OCI-LY1 (cell line): ENCODE results near the gene PTCH1.

Source experiments
- H2AFZ ChIP-seq: fragments of 200-600 bp; sonication (generic), shearing (Covaris generic); 2 replicates; pipeline ENCODE4 v1.6.0; 2014; ENCODE audit warnings: antibody characterized with exemption, mild to moderate bottlenecking, low read length
- H3F3A ChIP-seq: fragments of 200-600 bp; sonication (generic), shearing (Covaris generic); 2 replicates; pipeline ENCODE4 v1.6.0; 2014; ENCODE audit warnings: mild to moderate bottlenecking, antibody characterized with exemption, low read length, moderate library complexity; ENCODE audit not compliant: insufficient read depth
- H3K27ac ChIP-seq: fragments of 200-600 bp; sonication (generic); 2 replicates; pipeline ENCODE4 v1.5.1; 2014; ENCODE audit warnings: low read length, mixed run types, mild to moderate bottlenecking, low read depth; ENCODE audit not compliant: poor library complexity, severe bottlenecking
- H3K27me3 ChIP-seq: fragments of 200-600 bp; sonication (generic); 2 replicates; pipeline ENCODE4 v1.6.0; 2014; ENCODE audit warnings: antibody characterized with exemption, mild to moderate bottlenecking, low read length, moderate library complexity; ENCODE audit not compliant: insufficient read depth
- H3K36me3 ChIP-seq: fragments of 200-600 bp; sonication (generic); 2 replicates; pipeline ENCODE4 v1.6.1; 2014; ENCODE audit warnings: mild to moderate bottlenecking, antibody characterized with exemption, low read length, moderate library complexity, mixed read lengths; ENCODE audit not compliant: insufficient read depth
- H3K4me1 ChIP-seq: fragments of 200-600 bp; sonication (generic); 2 replicates; pipeline ENCODE4 v1.5.1; 2014; ENCODE audit warnings: mild to moderate bottlenecking, low read length, moderate library complexity; ENCODE audit not compliant: insufficient read depth, severe bottlenecking
- H3K4me2 ChIP-seq: fragments of 200-600 bp; sonication (generic), shearing (Covaris generic); 2 replicates; pipeline ENCODE4 v1.6.1; 2014; ENCODE audit warnings: low read length
- H3K4me3 ChIP-seq: fragments of 200-600 bp; sonication (generic); 2 replicates; pipeline ENCODE4 v1.5.1; 2014; ENCODE audit warnings: low read length, low read depth, mild to moderate bottlenecking, mixed read lengths; ENCODE audit not compliant: poor library complexity, severe bottlenecking
- H3K79me2 ChIP-seq: fragments of 200-600 bp; shearing (Covaris generic); 2 replicates; pipeline ENCODE4 v1.6.1; 2016; ENCODE audit warnings: mixed run types, low read length, mixed read lengths; ENCODE audit not compliant: insufficient read depth
- H3K9ac ChIP-seq: fragments of 200-600 bp; sonication (generic), shearing (Covaris generic); 2 replicates; pipeline ENCODE4 v1.6.1; 2014; ENCODE audit warnings: mild to moderate bottlenecking, low read length, mixed read lengths
- H3K9me2 ChIP-seq: fragments of 200-600 bp; sonication (generic), shearing (Covaris generic); 2 replicates; pipeline ENCODE4 v1.6.1; 2014; ENCODE audit warnings: low read depth, mild to moderate bottlenecking, low read length, mixed read lengths
- H3K9me3 ChIP-seq: fragments of 200-600 bp; shearing (Covaris generic); 2 replicates; pipeline ENCODE4 v1.6.1; 2014; ENCODE audit warnings: low read length, mixed read lengths
- H4K20me1 ChIP-seq: fragments of 200-600 bp; sonication (generic), shearing (Covaris generic); 2 replicates; pipeline ENCODE4 v1.6.0; 2016; ENCODE audit warnings: mild to moderate bottlenecking, low read length; ENCODE audit not compliant: insufficient read depth
- CTCF ChIP-seq: fragments of 200-600 bp; sonication (generic), shearing (Covaris generic); IDR thresholded peaks from 2 replicates; pipeline ENCODE4 v1.5.1; 2017; ENCODE audit warnings: mild to moderate bottlenecking, antibody characterized with exemption, low read length, moderate library complexity, mixed read lengths
- EZH2 ChIP-seq: fragments of 200-600 bp; sonication (generic), shearing (Covaris generic); IDR thresholded peaks from 2 replicates; pipeline ENCODE4 v1.8.0; 2017; ENCODE audit warnings: borderline replicate concordance, mixed run types, mild to moderate bottlenecking, antibody characterized with exemption, low read length, moderate library complexity, mixed read lengths

The PTCH1 gene

DNA sequence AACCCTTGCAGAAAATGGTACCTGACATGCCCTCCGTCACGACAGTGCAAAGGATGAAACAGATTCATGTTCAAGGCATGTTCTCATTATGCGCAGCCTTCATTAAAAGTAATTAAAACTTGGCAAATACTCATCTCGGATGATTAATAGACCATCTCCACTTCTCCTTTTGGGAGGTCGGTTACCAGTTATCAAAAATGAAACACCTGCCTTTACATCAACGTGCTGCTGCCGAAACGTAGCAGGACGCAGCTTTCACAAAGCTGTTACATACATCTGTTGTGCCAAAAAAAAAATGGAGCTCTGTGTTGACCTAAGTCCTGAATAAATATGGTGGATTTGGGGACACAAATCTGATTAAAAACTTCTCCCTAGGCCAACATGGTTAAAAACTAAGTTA, 75.7 kb downstream of the PTCH1 start:
- Histone ChIP-seq H3K4me2 (peak overlapping the region; percentile 40), H3K9me3 (no peaks in the 10 kb centered on the region), H3K4me1 (peaks cover 26% of the 10 kb centered on the region), H3K27me3 (no peaks in the 10 kb centered on the region), H4K20me1 (no peaks in the 10 kb centered on the region), H3K36me3 (peaks cover 32% of the 10 kb centered on the region), H3F3A (no peaks in the 10 kb centered on the region), H3K4me3 (no peak overlapping the region), H3K9me2 (no peaks in the 10 kb centered on the region), H3K79me2 (no peaks in the 10 kb centered on the region), H3K27ac (peak overlapping the region; percentile 52), H3K9ac (no peak overlapping the region), H2AFZ (no peak overlapping the region)
- no peak for TF ChIP-seq CTCF
- TF ChIP-seq EZH2: no peak

DNA sequence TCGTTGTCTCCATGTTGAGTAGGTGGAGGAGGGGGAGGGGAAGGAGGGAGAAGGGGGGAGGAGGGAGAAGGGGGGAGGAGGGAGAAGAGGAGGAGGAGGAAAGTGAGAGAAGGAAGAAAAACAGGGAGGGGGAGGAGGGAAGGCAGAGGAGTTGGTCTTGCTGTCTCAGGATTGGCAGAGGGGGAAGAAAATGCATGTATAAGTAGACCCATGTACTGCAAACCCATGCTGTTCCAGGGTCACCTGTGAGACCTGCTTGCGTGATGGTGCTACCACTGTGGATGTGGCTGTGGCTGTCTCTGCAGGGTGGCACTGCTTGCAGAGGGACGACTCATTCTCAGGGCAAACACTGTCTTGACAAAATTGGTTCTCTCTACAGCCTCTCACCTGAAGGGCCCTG, 76.3 kb downstream of the PTCH1 start:
- no peaks in the 10 kb centered on the region for H4K20me1 ChIP-seq
- no peaks in the 10 kb centered on the region for H3K27me3 ChIP-seq
- no peak overlapping the region for H2AFZ ChIP-seq
- H3K4me1 ChIP-seq: peaks cover 28% of the 10 kb centered on the region
- no peaks in the 10 kb centered on the region for H3F3A ChIP-seq
- H3K27ac ChIP-seq: no peak overlapping the region
- peaks cover 26% of the 10 kb centered on the region for H3K36me3 ChIP-seq
- no peaks in the 10 kb centered on the region for H3K79me2 ChIP-seq
- no peak for TF ChIP-seq CTCF
- no peak for TF ChIP-seq EZH2
- no peaks in the 10 kb centered on the region for H3K9me3 ChIP-seq
- no peak overlapping the region for H3K9ac ChIP-seq
- H3K4me3 ChIP-seq: no peak overlapping the region
- H3K4me2 ChIP-seq: peak overlapping the region; percentile 40; the same call in 1 of the 2 replicates
- H3K9me2 ChIP-seq: no peaks in the 10 kb centered on the region

DNA sequence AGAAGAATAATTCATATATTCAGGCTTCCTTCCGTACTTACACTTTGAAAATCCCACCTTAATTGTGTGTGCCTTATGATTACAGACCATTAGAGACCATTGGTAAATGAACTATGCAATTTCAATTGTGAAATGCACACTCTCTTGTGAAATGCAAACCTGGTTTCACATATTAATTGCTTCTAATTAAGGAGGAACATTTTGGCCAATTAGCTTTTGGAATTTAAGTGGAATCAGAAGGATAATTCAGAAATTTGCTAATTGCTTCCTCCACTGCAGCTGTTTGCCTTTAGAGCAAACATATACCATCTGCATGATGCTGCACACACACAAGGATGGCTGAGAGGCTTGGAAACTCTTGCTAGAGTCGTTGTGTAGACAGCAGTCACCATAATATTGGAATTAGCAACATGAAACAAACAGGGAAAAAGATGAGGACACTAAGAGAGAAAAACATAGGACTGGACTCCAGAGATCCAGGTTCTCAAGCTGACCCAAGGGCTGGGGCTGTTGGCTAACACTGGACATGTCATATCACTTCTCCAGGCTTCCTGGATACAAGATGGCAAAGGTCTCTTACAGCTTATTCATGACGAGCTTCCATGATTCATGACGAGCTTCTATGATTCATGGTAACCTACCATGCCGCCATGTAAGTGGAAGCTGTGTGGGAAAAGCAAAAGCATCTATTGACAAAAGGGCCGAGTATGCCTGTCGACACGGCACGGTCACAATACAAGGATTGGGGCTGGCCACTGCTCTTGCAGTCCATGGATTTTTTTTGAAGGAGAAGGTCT, 78.0 kb downstream of the PTCH1 start:
- Histone ChIP-seq H3K9ac (no peak overlapping the region), H3K36me3 (peaks cover 12% of the 10 kb centered on the region; the same call in 1 of the 2 replicates), H3K27ac (no peak overlapping the region), H3K9me2 (no peaks in the 10 kb centered on the region), H2AFZ (no peak overlapping the region), H3K9me3 (no peaks in the 10 kb centered on the region), H3K4me3 (no peak overlapping the region), H3K4me1 (peaks cover 42% of the 10 kb centered on the region), H3K4me2 (no peak overlapping the region), H3K79me2 (no peaks in the 10 kb centered on the region), H3K27me3 (no peaks in the 10 kb centered on the region), H4K20me1 (no peaks in the 10 kb centered on the region), H3F3A (no peaks in the 10 kb centered on the region)
- TF ChIP-seq CTCF (no peak), EZH2 (no peak)
